GM12878 (cell line): Measurements from ENCODE around the gene MBOAT7. TPM values are rescaled to one million over a fixed set of nuclear protein-coding genes. Genes with fewer than 3 reads are reported as not detected.

ENCODE experiments used
- CBX5 ChIP-seq: sonication (generic); IDR thresholded peaks from 2 replicates; pipeline ENCODE4 v1.6.1; 2016; ENCODE audit warnings: low read depth, moderate library complexity, mild to moderate bottlenecking, inconsistent platforms
- EGR1 ChIP-seq, 2 experiments: IDR thresholded peaks; 1 replicate in 1 of 2; 2 replicates in 1 of 2; pipeline ENCODE4 v1.6.1; 2011 to 2012; ENCODE audit warnings: low read depth in 2 of 2, low read length in 2 of 2, borderline replicate concordance in 1 of 2, mild to moderate bottlenecking in 1 of 2, moderate library complexity in 1 of 2
- ESRRA ChIP-seq: IDR thresholded peaks from 2 replicates; pipeline ENCODE4 v1.6.1; 2012; ENCODE audit warnings: mild to moderate bottlenecking, low read length, improper control_type of control experiment
- JUNB ChIP-seq: IDR thresholded peaks from 2 replicates; pipeline ENCODE4 v1.6.1; 2016; ENCODE audit warnings: antibody characterized with exemption, mild to moderate bottlenecking
- MEF2B ChIP-seq: fragments of 450-650 bp; IDR thresholded peaks from 2 replicates; pipeline ENCODE4 v1.6.1; 2018; ENCODE audit warnings: mild to moderate bottlenecking, moderate library complexity; ENCODE audit not compliant: partially characterized antibody, poor library complexity, severe bottlenecking
- MXI1 ChIP-seq: fragments of 150-350 bp; IDR thresholded peaks from 2 replicates; pipeline ENCODE4 v1.6.1; 2011; ENCODE audit warnings: low read depth, mild to moderate bottlenecking, inconsistent platforms, low read length, improper control_type of control experiment
- NR2C2 ChIP-seq: IDR thresholded peaks from 2 replicates; pipeline ENCODE4 v1.6.1; 2011; ENCODE audit warnings: borderline replicate concordance, low read depth; ENCODE audit not compliant: control insufficient read depth, insufficient read length
- RELB ChIP-seq: fragments of 450-650 bp; IDR thresholded peaks from 2 replicates; pipeline ENCODE4 v1.6.1; 2017; ENCODE audit warnings: low read depth, mild to moderate bottlenecking, moderate library complexity
- REST ChIP-seq: IDR thresholded peaks from 2 replicates; pipeline ENCODE4 v1.6.1; 2012; ENCODE audit warnings: mild to moderate bottlenecking, low read depth, low read length
- SMAD5 ChIP-seq: IDR thresholded peaks from 2 replicates; pipeline ENCODE4 v1.6.1; 2016; ENCODE audit warnings: antibody characterized with exemption, low read depth
- polyA plus RNA-seq, 11 experiments: library from polyadenylated mRNA; depleted of rRNA in 4 of 11; unstranded in 6 of 11; stranded (reverse) in 5 of 11; fragments of >200 nt; fragmentation: Nextera tagmentation in 4 of 11; fragmentation: Illumina TruSeq in 1 of 11; extraction: Ambion mirVana in 4 of 11; extraction: Trizol in 1 of 11; gene quantifications; 1 replicate in 1 of 11; 2 replicates in 10 of 11; pipeline versions ENCODE4 v1.2.1 to v1.2.3, GENCODE V29; 2011 to 2016; ENCODE audit warnings: inconsistent platforms in 2 of 11, missing spikeins in 2 of 11, low read depth in 1 of 11
- total RNA-seq, 4 experiments: library from RNA; depleted of rRNA in 3 of 4; stranded (reverse); fragments of >200 nt in 3 of 4; fragmentation: Illumina TruSeq in 1 of 4; extraction: Trizol in 1 of 4; gene quantifications; 2 replicates each; pipeline versions ENCODE4 v1.2.1 to v1.2.3, GENCODE V29; 2013 to 2021

Gene MBOAT7
- total and polyA plus RNA-seq, 10 of the 15 experiments (the other 5 are each of a cell fraction or from before 2014, with no cell fraction given) = 0.69 to 44.5 (median 21.7) TPM

GRCh38 chr19:54159352-54160181 is 29.8 kb downstream of the MBOAT7 start, which contains the start of gene LENG1 (continued):
- TF ChIP-seq RELB = no peak
- 0 out of 2 replicates have a peak, but pooled peaks have one; percentile 63 for TF ChIP-seq ESRRA
- no peak for TF ChIP-seq JUNB
- peak; percentile 67; the same call in 1 of the 2 replicates for TF ChIP-seq SMAD5
- TF ChIP-seq CBX5 = no peak
- TF ChIP-seq NR2C2 = no peak
- TF ChIP-seq MXI1 = peak; percentile 98
- TF ChIP-seq MEF2B = peak; percentile 67
- TF ChIP-seq REST = peak; percentile 23; the same call in 1 of the 2 replicates
- peak; percentile 62 to 98 for TF ChIP-seq EGR1 (IDR thresholded peaks at IDR 0.05; ENCODE audit: borderline replicate concordance in 1 of 2, low read depth in 2 of 2, low read length in 2 of 2)
